Peyer's patch (tissue), 4 donors: Measurements from ENCODE around the gene RIMBP2.

Experiments
- POLR2A ChIP-seq, 2 donors: fragments of 450-650 bp; IDR thresholded peaks; one replicate each; pipeline ENCODE4 v1.5.1; 2017; ENCODE audit warnings: antibody characterized with exemption in 2 of 2, mild to moderate bottlenecking in 2 of 2, moderate library complexity in 2 of 2
- TF ChIP-seq, protein P1 (sequence below), 6 experiments: fragments of 450-650 bp in 4 of 6; fragments of 200-600 bp in 2 of 6; sonication (generic) in 1 of 6; IDR thresholded peaks; one replicate each; pipeline ENCODE4 v1.5.1; 2017 to 2019; ENCODE audit warnings: antibody characterized with exemption in 6 of 6, mild to moderate bottlenecking in 3 of 6, moderate library complexity in 1 of 6

- TF ChIP-seq, protein P1, sequence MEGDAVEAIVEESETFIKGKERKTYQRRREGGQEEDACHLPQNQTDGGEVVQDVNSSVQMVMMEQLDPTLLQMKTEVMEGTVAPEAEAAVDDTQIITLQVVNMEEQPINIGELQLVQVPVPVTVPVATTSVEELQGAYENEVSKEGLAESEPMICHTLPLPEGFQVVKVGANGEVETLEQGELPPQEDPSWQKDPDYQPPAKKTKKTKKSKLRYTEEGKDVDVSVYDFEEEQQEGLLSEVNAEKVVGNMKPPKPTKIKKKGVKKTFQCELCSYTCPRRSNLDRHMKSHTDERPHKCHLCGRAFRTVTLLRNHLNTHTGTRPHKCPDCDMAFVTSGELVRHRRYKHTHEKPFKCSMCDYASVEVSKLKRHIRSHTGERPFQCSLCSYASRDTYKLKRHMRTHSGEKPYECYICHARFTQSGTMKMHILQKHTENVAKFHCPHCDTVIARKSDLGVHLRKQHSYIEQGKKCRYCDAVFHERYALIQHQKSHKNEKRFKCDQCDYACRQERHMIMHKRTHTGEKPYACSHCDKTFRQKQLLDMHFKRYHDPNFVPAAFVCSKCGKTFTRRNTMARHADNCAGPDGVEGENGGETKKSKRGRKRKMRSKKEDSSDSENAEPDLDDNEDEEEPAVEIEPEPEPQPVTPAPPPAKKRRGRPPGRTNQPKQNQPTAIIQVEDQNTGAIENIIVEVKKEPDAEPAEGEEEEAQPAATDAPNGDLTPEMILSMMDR (IDR thresholded peaks at IDR 0.05): no peak
- no peak for TF ChIP-seq POLR2A (IDR thresholded peaks at IDR 0.05)
Observed at GRCh38 chr12:130394906-130395305, 321.2 kb downstream of the RIMBP2 start.
